Colonic mucosa (tissue), 4 donors: ENCODE data around the gene FN3KRP. TPM values are rescaled to one million over a fixed set of nuclear protein-coding genes. Genes with fewer than 3 reads are reported as not detected.

ENCODE experiments used
- DNase-seq: peaks from one replicate; pipeline ENCODE4 v3.0.0-alpha.2; 2020
- H3K27ac ChIP-seq: fragments of 200-600 bp; one replicate; pipeline ENCODE4 v1.8.0; 2021
- H3K27me3 ChIP-seq: fragments of 200-600 bp; one replicate; pipeline ENCODE4 v1.8.0; 2021
- H3K36me3 ChIP-seq: fragments of 200-600 bp; one replicate; pipeline ENCODE4 v1.8.0; 2021
- H3K4me1 ChIP-seq: fragments of 200-600 bp; one replicate; pipeline ENCODE4 v1.8.0; 2021; ENCODE audit warnings: mild to moderate bottlenecking
- H3K4me3 ChIP-seq: fragments of 200-600 bp; one replicate; pipeline ENCODE4 v1.8.0; 2021
- H3K9ac ChIP-seq, 2 donors: one replicate each; pipeline ENCODE4 v1.7.0; 2013; ENCODE audit warnings: control low read depth in 2 of 2, low read depth in 2 of 2, low read length in 2 of 2
- H3K9me3 ChIP-seq: fragments of 200-600 bp; one replicate; pipeline ENCODE4 v1.8.0; 2021
- intact Hi-C: fragments of 100-400 bp; cut with DNase I; formaldehyde crosslinking; loops from one replicate; pipeline ENCODE4 v1.14.1; 2022
- total RNA-seq, 2 donors: library from RNA; stranded (reverse); fragmentation: NEBNext Ultra II Directional in 1 of 2; extraction: Animal tissue kit (Norgen Biotek cat#: 25700) in 1 of 2; gene quantifications; one replicate each; pipeline ENCODE4 v1.2.1, GENCODE V29; 2021
- TF ChIP-seq, protein P1 (sequence below): fragments of 200-600 bp; IDR thresholded peaks from one replicate; pipeline ENCODE4 v1.8.0; 2022; ENCODE audit warnings: antibody characterized with exemption, mild to moderate bottlenecking
- donor health status: healthy.
- donor health status: DM: no; HTN: no; CAD: no.
- donor health status: DM: no; HTN: no; CAD: no.

FN3KRP gene
- total RNA-seq, 2 donors from 2014 or later: 34.4 to 52.5 TPM

DNA sequence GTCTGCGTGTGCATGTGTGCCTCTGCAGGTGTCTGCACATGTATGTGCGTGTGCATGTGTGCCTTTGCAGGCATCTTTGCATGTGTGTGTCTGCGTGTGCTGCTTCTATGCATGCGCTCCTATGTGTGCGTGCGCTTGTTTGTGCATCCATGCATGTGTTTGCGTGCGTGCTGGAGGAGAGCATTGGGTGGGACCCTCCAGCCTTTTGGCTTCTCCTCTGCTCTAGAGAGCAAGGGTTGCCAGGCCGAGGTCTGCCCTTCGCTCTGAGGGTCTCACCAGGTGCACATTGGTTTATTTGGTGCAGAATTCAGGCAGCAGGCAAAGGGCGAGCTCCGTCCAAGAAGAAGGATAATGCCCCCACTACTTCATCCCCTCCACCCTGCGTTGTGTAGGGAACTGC lies 17.0 kb upstream of the FN3KRP start:
- peak overlapping the region in 1 of 2 donors; percentile 72 for H3K9ac ChIP-seq
- TF ChIP-seq, protein P1, sequence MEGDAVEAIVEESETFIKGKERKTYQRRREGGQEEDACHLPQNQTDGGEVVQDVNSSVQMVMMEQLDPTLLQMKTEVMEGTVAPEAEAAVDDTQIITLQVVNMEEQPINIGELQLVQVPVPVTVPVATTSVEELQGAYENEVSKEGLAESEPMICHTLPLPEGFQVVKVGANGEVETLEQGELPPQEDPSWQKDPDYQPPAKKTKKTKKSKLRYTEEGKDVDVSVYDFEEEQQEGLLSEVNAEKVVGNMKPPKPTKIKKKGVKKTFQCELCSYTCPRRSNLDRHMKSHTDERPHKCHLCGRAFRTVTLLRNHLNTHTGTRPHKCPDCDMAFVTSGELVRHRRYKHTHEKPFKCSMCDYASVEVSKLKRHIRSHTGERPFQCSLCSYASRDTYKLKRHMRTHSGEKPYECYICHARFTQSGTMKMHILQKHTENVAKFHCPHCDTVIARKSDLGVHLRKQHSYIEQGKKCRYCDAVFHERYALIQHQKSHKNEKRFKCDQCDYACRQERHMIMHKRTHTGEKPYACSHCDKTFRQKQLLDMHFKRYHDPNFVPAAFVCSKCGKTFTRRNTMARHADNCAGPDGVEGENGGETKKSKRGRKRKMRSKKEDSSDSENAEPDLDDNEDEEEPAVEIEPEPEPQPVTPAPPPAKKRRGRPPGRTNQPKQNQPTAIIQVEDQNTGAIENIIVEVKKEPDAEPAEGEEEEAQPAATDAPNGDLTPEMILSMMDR: no peak
- no peak overlapping the region for H3K4me3 ChIP-seq
- H3K36me3 ChIP-seq: no peaks in the 10 kb centered on the region
- no peaks in the 10 kb centered on the region for H3K27me3 ChIP-seq
- intact Hi-C loops: no loop called here
- H3K9me3 ChIP-seq: no peaks in the 10 kb centered on the region
- H3K4me1 ChIP-seq: peaks cover 14% of the 10 kb centered on the region
- DNase-seq: no peak
- H3K27ac ChIP-seq: no peak overlapping the region

DNA sequence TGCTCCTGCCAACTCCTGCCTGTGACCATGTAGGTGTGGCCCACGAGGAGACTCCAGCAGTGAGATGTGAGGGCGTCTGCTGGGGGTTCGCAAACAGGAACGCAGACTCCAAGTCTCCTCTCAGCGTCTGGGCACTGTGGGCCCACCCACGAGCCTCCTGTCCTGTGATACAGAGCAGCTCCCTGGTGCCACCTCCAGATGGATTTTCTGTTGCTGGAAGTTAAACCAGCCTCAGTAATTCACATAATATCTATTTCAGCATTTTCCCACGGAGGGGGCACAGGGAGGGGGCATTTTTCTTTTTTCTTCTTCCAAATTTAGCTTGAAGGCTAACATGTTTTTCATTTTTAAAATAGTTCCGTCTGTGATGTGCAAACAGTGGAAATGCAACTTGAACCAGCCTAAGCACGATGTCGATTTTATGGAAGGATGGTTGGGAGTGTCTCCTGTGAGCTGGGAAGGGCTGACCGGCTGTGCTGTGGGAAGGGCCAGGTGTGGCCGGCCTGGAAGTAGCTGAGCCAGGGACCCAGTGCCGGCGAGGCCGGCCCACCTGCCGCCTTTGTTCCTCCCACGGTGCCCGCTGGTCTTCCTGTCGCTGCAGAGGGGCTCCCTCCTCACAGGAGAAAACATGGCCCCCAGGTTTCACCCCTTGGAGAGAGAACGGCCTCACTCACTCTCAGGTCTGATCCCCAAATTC lies 14.1 kb upstream of the FN3KRP start:
- DNase-seq: peak; percentile 79
- Histone ChIP-seq H3K27ac (peak overlapping the region; percentile 87), H3K9me3 (no peaks in the 10 kb centered on the region), H3K9ac (peak overlapping the region; percentile 28 to 93), H3K27me3 (no peaks in the 10 kb centered on the region), H3K4me3 (peak overlapping the region; percentile 22), H3K4me1 (peaks cover 18% of the 10 kb centered on the region), H3K36me3 (no peaks in the 10 kb centered on the region)
- TF ChIP-seq, protein P1: no peak
- intact Hi-C loops: no loop called here

DNA sequence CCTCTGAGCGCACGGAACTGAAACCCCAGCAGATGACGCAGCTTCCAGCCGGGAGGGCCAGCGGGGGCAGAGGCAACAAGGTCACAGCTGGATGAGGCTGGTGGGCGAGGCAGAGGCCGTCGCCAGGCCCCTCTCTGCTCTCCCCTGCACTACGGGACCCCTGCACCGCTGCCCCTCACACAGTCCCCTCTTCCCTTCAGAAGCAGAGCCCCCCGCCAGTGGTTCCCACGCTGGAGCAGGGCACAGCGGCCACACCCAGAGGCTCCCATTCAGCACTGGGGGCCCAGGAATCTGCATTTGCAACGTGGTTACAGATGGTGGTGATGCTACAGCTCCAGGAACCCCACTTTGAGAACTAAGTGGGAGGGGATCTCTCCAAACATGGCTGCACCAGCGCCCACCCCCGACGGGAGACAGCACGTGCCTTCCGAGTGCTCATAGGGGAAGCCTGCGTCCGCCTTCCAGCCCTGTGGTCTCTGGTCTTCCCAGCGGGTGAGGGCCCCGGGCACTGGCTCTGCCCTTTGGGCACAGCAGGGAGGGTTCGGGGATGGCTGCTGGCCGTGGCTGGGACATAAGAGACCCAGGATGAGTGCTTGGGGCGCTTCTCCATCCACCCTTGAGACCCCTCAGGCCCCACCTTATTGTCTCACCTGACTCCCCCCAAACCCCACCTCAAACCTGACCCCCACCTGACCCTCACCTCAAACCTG lies 13.3 kb upstream of the FN3KRP start:
- Histone ChIP-seq H3K27me3 (no peaks in the 10 kb centered on the region), H3K4me3 (peak overlapping the region; percentile 22), H3K9ac (peak overlapping the region; percentile 28 to 93), H3K4me1 (peaks cover 18% of the 10 kb centered on the region), H3K27ac (peak overlapping the region; percentile 87), H3K36me3 (no peaks in the 10 kb centered on the region), H3K9me3 (no peaks in the 10 kb centered on the region)
- intact Hi-C loops: no loop called here
- no peak for DNase-seq
- TF ChIP-seq, protein P1: no peak

DNA sequence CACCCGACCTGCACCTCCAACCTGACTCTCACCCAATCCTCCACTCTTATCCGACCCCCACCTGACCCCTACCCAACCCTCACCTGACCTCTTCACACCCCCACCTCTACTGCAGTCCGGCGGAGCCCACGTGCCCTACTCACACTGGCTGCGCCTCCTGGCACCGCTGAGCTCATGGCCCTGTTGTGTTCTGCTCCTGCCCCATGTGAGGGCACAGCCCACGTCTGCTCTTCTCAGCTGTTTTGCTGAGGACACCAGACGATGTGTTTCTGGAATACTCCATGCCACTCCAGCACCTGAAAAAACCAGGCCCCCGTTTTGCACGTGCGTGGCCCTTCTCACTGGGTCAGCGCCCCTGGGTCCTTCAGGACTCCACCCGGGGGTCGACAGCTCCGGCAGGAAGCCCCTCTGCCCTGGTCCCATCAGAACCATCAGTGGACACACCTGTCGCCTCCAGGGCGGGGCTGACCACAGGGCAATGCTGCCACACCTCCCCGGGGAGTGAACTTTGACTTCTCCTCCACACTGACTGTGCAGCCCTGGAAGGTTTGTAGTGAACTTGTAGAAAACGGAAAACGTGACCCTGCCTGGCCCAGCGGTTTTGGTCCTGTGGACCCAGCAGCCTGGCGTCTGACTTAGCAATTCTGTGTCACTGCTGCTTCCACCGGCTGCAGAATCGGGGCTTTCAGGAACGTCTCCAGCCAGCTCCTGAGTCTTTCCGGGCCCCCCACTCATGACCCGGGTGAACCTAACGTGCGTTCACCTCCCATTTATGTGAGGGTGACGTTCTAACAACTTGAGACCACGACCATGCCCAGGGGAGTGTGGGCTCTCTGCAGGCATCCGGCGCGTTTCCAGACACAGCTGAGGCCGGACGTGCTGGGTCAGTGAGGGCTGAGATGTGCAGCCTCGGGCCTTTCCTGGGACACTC lies 12.3 kb upstream of the FN3KRP start:
- peak overlapping the region; percentile 69 for H3K27ac ChIP-seq
- H3K9me3 ChIP-seq: no peaks in the 10 kb centered on the region
- H3K9ac ChIP-seq: peak overlapping the region; percentile 41 to 93
- no peaks in the 10 kb centered on the region for H3K27me3 ChIP-seq
- DNase-seq: peak; percentile 94
- intact Hi-C loops: no loop called here
- H3K4me1 ChIP-seq: peaks cover 16% of the 10 kb centered on the region
- TF ChIP-seq, protein P1: no peak
- peak overlapping the region; percentile 5 for H3K4me3 ChIP-seq
- no peaks in the 10 kb centered on the region for H3K36me3 ChIP-seq

DNA sequence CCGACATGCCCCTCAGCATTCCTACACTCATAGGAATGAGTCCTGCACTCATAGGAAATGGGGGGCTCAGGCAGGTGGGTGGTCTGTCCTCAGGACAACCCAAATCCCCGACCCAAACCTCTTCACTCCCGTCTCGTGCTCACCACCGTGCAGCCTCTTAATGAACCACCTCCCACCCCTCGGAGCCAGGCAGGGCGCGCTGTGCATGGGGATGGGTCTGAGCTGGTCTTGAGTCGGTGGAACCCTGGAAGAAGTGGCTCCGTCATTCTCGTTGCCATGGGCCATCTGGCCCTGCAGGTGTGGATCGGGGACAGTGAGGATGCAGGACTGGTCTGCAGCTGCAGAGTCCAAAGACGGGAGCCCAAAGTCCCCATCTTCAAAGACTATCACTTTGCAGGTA lies 11.6 kb upstream of the FN3KRP start:
- no peak for DNase-seq
- TF ChIP-seq, protein P1: no peak
- Histone ChIP-seq H3K9me3 (no peaks in the 10 kb centered on the region), H3K4me1 (peaks cover 14% of the 10 kb centered on the region), H3K9ac (peak overlapping the region in 1 of 2 donors; percentile 93), H3K27ac (peak overlapping the region; percentile 69), H3K4me3 (no peak overlapping the region), H3K27me3 (no peaks in the 10 kb centered on the region), H3K36me3 (no peaks in the 10 kb centered on the region)
- intact Hi-C loops: no loop called here
